Parathyroid adenoma (tissue), 2 donors: ENCODE data around the gene ARFIP1.
A peak's percentile ranks its signal among the peaks of the same experiment; 100 is the strongest.

Experiments used
- H2AFZ ChIP-seq: fragments of 300-600 bp; sonication (generic); one replicate; pipeline ENCODE4 v1.7.0; 2017; ENCODE audit warnings: antibody characterized with exemption, mild to moderate bottlenecking
- H3K27ac ChIP-seq: fragments of 300-600 bp; sonication (generic); one replicate; pipeline ENCODE4 v1.7.0; 2017
- H3K27me3 ChIP-seq: fragments of 300-600 bp; sonication (generic); one replicate; pipeline ENCODE4 v1.7.0; 2017; ENCODE audit warnings: low read length; ENCODE audit not compliant: control insufficient read depth, insufficient read depth
- H3K36me3 ChIP-seq: fragments of 300-600 bp; sonication (generic); one replicate; pipeline ENCODE4 v1.7.0; 2017; ENCODE audit warnings: low read length; ENCODE audit not compliant: control insufficient read depth, insufficient read depth
- H3K4me1 ChIP-seq: fragments of 300-600 bp; sonication (generic); one replicate; pipeline ENCODE4 v1.7.0; 2017; ENCODE audit warnings: control low read depth
- H3K4me2 ChIP-seq: fragments of 300-600 bp; sonication (generic); one replicate; pipeline ENCODE4 v1.7.0; 2017; ENCODE audit warnings: low read length
- H3K4me3 ChIP-seq: fragments of 300-600 bp; sonication (generic); one replicate; pipeline ENCODE4 v1.7.0; 2017; ENCODE audit warnings: low read depth, low read length
- H3K79me2 ChIP-seq: fragments of 300-600 bp; sonication (generic); one replicate; pipeline ENCODE4 v1.7.0; 2017; ENCODE audit warnings: control low read depth
- H3K9ac ChIP-seq: fragments of 300-600 bp; sonication (generic); one replicate; pipeline ENCODE4 v1.7.0; 2017; ENCODE audit warnings: mild to moderate bottlenecking
- H3K9me3 ChIP-seq: fragments of 300-600 bp; sonication (generic); one replicate; pipeline ENCODE4 v1.7.0; 2017; ENCODE audit warnings: low read length; ENCODE audit not compliant: control insufficient read depth
- TF ChIP-seq, protein P1 (sequence below): fragments of 300-600 bp; sonication (generic); IDR thresholded peaks from one replicate; pipeline ENCODE4 v1.7.0; 2017; ENCODE audit warnings: antibody characterized with exemption, mild to moderate bottlenecking
- donor health status: primary hyperparathyroidism.

ARFIP1 gene

DNA sequence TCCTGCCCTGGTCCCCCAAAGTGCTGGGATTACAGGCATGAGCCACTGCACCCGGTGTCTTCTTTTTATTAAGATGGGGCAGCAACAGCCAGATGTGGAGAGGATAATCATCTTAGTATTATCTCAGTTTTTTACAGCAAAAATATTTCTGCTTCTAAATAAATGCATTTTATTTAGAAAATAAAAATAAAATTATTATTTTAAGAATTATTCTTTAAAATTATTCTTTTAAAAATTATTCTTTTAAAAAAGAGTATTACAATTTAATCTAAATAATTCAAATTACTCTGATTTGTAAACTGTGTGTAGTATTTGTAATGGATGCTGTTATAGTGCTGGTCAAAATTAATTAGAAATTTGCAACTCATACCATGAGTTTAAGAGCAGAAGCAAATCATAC lies 67.6 kb downstream of the ARFIP1 start:
- no peaks in the 10 kb centered on the region for H3K36me3 ChIP-seq
- H3K9ac ChIP-seq: no peak overlapping the region
- H2AFZ ChIP-seq: no peak overlapping the region
- TF ChIP-seq, protein P1, sequence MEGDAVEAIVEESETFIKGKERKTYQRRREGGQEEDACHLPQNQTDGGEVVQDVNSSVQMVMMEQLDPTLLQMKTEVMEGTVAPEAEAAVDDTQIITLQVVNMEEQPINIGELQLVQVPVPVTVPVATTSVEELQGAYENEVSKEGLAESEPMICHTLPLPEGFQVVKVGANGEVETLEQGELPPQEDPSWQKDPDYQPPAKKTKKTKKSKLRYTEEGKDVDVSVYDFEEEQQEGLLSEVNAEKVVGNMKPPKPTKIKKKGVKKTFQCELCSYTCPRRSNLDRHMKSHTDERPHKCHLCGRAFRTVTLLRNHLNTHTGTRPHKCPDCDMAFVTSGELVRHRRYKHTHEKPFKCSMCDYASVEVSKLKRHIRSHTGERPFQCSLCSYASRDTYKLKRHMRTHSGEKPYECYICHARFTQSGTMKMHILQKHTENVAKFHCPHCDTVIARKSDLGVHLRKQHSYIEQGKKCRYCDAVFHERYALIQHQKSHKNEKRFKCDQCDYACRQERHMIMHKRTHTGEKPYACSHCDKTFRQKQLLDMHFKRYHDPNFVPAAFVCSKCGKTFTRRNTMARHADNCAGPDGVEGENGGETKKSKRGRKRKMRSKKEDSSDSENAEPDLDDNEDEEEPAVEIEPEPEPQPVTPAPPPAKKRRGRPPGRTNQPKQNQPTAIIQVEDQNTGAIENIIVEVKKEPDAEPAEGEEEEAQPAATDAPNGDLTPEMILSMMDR: no peak
- no peak overlapping the region for H3K4me2 ChIP-seq
- H3K79me2 ChIP-seq: no peaks in the 10 kb centered on the region
- H3K4me1 ChIP-seq: peaks cover 4% of the 10 kb centered on the region
- no peaks in the 10 kb centered on the region for H3K9me3 ChIP-seq
- H3K4me3 ChIP-seq: no peak overlapping the region
- H3K27me3 ChIP-seq: no peaks in the 10 kb centered on the region
- H3K27ac ChIP-seq: no peak overlapping the region

DNA sequence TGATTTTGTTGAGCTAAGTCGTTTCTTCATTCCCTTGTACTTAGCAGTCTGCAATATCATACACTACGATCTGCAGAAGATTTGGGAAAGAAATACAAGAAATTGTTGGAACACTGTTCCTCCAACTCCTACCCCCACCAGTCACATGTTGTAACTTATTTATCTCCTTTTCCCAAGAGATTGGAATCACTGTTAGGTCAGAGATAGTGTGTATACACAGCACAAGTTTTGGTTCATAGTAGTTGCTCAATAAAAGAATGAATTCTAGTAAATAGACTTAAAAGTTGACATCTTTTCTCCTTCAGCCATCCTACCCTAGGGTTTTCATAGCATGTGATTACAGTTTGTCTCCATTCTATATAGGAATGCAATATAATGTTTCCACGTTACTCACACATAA lies 68.8 kb downstream of the ARFIP1 start:
- Histone ChIP-seq H2AFZ (no peak overlapping the region), H3K27ac (no peak overlapping the region), H3K4me3 (no peak overlapping the region), H3K9me3 (peaks cover 3% of the 10 kb centered on the region), H3K4me2 (no peak overlapping the region), H3K9ac (no peak overlapping the region), H3K79me2 (no peaks in the 10 kb centered on the region), H3K4me1 (peaks cover 4% of the 10 kb centered on the region), H3K27me3 (no peaks in the 10 kb centered on the region), H3K36me3 (no peaks in the 10 kb centered on the region)
- TF ChIP-seq, protein P1: no peak

DNA sequence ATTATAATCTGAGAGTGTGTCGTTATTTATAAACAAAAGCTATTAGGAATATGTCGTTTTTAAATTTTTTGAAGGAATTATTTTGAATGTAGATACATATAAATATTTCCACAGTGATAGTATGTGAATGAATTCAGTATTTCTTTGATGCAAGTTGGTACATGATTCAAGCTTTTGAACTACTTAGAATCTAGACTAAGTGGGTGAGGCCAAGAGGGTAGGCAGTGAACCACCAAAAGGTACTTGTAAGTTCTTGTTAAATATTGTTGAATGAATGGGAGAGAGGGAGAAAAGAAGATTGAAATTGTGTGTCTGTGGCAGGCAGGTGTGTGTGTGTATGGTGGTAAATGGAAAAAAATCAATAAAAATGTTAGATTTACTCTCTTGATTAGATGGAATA lies 69.6 kb downstream of the ARFIP1 start:
- Histone ChIP-seq H3K27ac (no peak overlapping the region), H3K9ac (no peak overlapping the region), H3K4me3 (no peak overlapping the region), H3K36me3 (no peaks in the 10 kb centered on the region), H3K27me3 (no peaks in the 10 kb centered on the region), H3K4me1 (peaks cover 4% of the 10 kb centered on the region), H3K4me2 (no peak overlapping the region), H3K79me2 (peaks cover 3% of the 10 kb centered on the region), H2AFZ (no peak overlapping the region), H3K9me3 (peaks cover 3% of the 10 kb centered on the region)
- TF ChIP-seq, protein P1: no peak

DNA sequence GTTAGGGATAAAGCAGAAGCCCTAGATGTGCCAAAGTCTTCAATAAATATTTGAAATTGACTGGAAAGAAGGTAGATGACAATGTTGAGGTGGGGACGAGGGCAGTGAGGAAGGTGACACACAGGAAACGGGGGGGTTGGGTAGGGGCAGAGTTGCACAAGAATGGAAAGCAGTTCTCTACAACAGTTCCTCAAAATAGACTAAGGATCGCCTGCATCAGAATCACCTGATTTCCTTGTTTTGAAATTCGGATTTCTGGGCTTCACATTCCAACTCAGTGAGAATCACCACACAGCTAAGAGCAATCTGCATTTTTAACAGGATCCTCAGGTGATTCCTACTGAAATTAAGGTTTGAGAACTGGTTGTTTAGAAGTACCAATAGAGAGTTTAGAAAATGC lies 70.6 kb downstream of the ARFIP1 start:
- H3K4me2 ChIP-seq: peak overlapping the region; percentile 53
- H3K9ac ChIP-seq: no peak overlapping the region
- peaks cover 4% of the 10 kb centered on the region for H3K4me1 ChIP-seq
- peak overlapping the region; percentile 43 for H3K4me3 ChIP-seq
- TF ChIP-seq, protein P1: no peak
- no peaks in the 10 kb centered on the region for H3K27me3 ChIP-seq
- H3K36me3 ChIP-seq: no peaks in the 10 kb centered on the region
- peaks cover 3% of the 10 kb centered on the region for H3K9me3 ChIP-seq
- peak overlapping the region; percentile 39 for H2AFZ ChIP-seq
- peak overlapping the region; percentile 70 for H3K27ac ChIP-seq
- H3K79me2 ChIP-seq: peaks cover 10% of the 10 kb centered on the region

DNA sequence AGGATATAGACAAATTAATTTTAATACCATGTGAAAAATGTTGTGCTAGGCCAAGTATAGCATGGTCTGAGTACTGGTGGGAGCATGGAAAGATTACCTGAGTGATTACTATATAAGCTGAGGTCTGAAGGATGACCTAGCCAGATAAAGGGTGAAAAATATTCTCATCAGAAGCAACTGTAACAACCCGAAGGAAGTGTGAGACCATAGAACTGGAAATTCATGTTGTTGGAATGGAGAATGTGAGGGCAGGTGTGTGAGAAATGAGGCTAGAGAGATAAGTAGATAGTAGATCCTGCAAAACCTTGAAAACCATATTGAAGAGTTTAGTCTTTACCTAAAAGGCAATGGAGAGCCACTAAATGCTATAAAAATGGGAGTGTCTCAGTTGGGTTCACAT lies 71.5 kb downstream of the ARFIP1 start:
- Histone ChIP-seq H3K4me3 (peak overlapping the region; percentile 43), H3K9me3 (peaks cover 3% of the 10 kb centered on the region), H3K4me1 (peaks cover 9% of the 10 kb centered on the region), H3K36me3 (no peaks in the 10 kb centered on the region), H2AFZ (no peak overlapping the region), H3K27ac (peak overlapping the region; percentile 70), H3K9ac (no peak overlapping the region), H3K79me2 (peaks cover 10% of the 10 kb centered on the region), H3K4me2 (peak overlapping the region; percentile 53), H3K27me3 (no peaks in the 10 kb centered on the region)
- TF ChIP-seq, protein P1: no peak
